GM23338 (cell line): ENCODE data around the gene PLP2.

Source experiments
- CREB1 ChIP-seq: fragments of 250-450 bp; sonication (Bioruptor Pico); IDR thresholded peaks from 2 replicates; pipeline ENCODE4 v1.5.0; 2020; ENCODE audit warnings: low read depth, mild to moderate bottlenecking, moderate library complexity
- CTCF ChIP-seq, 2 experiments: fragments of 200-600 bp in 1 of 2; sonication (generic) in 1 of 2; conservative IDR thresholded peaks; 2 replicates each; pipeline versions ENCODE4 v1.5.1 to v1.6.1; 2016 to 2017; ENCODE audit warnings: antibody characterized with exemption in 2 of 2, low read depth in 2 of 2, mild to moderate bottlenecking in 2 of 2, moderate library complexity in 1 of 2
- ETS1 ChIP-seq: IDR thresholded peaks from 2 replicates; pipeline ENCODE4 v1.6.1; 2016; ENCODE audit warnings: antibody characterized with exemption
- EZH2 ChIP-seq: fragments of 200-600 bp; sonication (generic); IDR thresholded peaks from one replicate; pipeline ENCODE4 v1.8.0; 2017; ENCODE audit warnings: antibody characterized with exemption, mild to moderate bottlenecking, low read depth; ENCODE audit not compliant: unreplicated experiment
- EZH2phosphoT487 ChIP-seq: fragments of 200-600 bp; sonication (generic); IDR thresholded peaks from one replicate; pipeline ENCODE4 v1.8.1; 2018; ENCODE audit warnings: antibody characterized with exemption; ENCODE audit not compliant: unreplicated experiment
- JUNB ChIP-seq: IDR thresholded peaks from one replicate; pipeline ENCODE4 v1.6.1; 2016; ENCODE audit warnings: antibody characterized with exemption; ENCODE audit not compliant: unreplicated experiment
- NANOG ChIP-seq: IDR thresholded peaks from 2 replicates; pipeline ENCODE4 v1.6.1; 2016; ENCODE audit warnings: antibody characterized with exemption, borderline replicate concordance
- POLR2AphosphoS5 ChIP-seq: IDR thresholded peaks from 2 replicates; pipeline ENCODE4 v1.6.1; 2016; ENCODE audit warnings: antibody characterized with exemption, low read depth
- ZNF331 ChIP-seq: fragments of 250-450 bp; sonication (Bioruptor Pico); IDR thresholded peaks from 2 replicates; pipeline ENCODE4 v1.5.0; 2020; ENCODE audit warnings: low read depth, mild to moderate bottlenecking, moderate library complexity

GRCh38 chrX:49133759-49134158, 37.9 kb upstream of the PLP2 start:
- TF ChIP-seq EZH2, result no peak
- TF ChIP-seq CTCF (conservative IDR thresholded peaks at IDR 0.05; ENCODE audit: low read depth in 2 of 2), result no peak
- TF ChIP-seq EZH2phosphoT487, result no peak
- TF ChIP-seq ETS1, result no peak
- TF ChIP-seq NANOG, result no peak
- TF ChIP-seq POLR2AphosphoS5, result no peak
- no peak for TF ChIP-seq JUNB
- TF ChIP-seq CREB1, result no peak
- no peak for TF ChIP-seq ZNF331 (CRISPR knock-in tag)
